ENCODE measurements around the gene MROH2A.

The MROH2A gene

GRCh38 chr2:233747283-233747544 is 30.9 kb upstream of the MROH2A start:
- TF ChIP-seq CTCF (IDR thresholded peaks at IDR 0.05): no peak

- no peak for TF ChIP-seq CTCF (IDR thresholded peaks at IDR 0.05)
These were observed 23.1 kb upstream of the MROH2A start for GRCh38 chr2:233754872-233755611.

GRCh38 chr2:233756429-233757081 is 21.6 kb upstream of the MROH2A start:
- TF ChIP-seq CTCF (IDR thresholded peaks at IDR 0.05): no peak

- no peak for TF ChIP-seq CTCF (IDR thresholded peaks at IDR 0.05)
These were observed 20.0 kb upstream of the MROH2A start for GRCh38 chr2:233758141-233758540.

GRCh38 chr2:233758849-233759248 is 19.3 kb upstream of the MROH2A start:
- TF ChIP-seq CTCF (IDR thresholded peaks at IDR 0.05): no peak

- no peak for TF ChIP-seq CTCF (IDR thresholded peaks at IDR 0.05)
These were observed 18.1 kb upstream of the MROH2A start, which contains the start of gene UGT1A1 for GRCh38 chr2:233760043-233760442. Gene UGT1A1 (plus strand): TSS chr2:233760270. CDS start chr2:233760288, 18 bp downstream.

- TF ChIP-seq CTCF (IDR thresholded peaks at IDR 0.05): no peak
These were observed 16.9 kb upstream of the MROH2A start for GRCh38 chr2:233761040-233761769.
